ENCODE data around the gene PRMT7.

The PRMT7 gene

DNA sequence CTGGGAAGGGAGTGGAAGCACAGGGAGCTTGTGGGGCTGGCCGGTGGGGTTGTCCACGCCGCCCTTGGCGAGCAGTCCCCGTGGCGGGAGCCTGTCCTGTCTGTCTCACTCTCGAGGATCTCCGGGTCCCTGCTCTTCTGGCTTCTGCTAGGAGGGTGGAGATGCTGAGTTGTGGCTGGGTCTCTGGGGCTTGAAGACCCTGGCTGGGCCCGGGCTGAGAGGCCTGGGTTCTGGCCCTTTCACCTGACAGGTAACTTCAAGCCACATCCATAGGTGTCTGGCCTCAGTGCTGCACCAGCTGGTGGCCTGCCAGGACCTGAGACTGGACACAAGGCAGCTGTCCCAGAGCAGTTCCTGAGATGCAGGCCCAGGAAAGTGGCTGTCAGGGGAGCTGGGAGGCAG is 46.7 kb downstream of the PRMT7 start:
- no peak overlapping the region for H3K4me3 ChIP-seq (ENCODE audit: low read depth, low read length)
- no peak for DNase-seq (ENCODE audit: low read depth)
- TF ChIP-seq, protein P1, sequence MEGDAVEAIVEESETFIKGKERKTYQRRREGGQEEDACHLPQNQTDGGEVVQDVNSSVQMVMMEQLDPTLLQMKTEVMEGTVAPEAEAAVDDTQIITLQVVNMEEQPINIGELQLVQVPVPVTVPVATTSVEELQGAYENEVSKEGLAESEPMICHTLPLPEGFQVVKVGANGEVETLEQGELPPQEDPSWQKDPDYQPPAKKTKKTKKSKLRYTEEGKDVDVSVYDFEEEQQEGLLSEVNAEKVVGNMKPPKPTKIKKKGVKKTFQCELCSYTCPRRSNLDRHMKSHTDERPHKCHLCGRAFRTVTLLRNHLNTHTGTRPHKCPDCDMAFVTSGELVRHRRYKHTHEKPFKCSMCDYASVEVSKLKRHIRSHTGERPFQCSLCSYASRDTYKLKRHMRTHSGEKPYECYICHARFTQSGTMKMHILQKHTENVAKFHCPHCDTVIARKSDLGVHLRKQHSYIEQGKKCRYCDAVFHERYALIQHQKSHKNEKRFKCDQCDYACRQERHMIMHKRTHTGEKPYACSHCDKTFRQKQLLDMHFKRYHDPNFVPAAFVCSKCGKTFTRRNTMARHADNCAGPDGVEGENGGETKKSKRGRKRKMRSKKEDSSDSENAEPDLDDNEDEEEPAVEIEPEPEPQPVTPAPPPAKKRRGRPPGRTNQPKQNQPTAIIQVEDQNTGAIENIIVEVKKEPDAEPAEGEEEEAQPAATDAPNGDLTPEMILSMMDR (IDR thresholded peaks at IDR 0.05; ENCODE audit: insufficient read depth, low read depth, low read length, missing control alignments): no peak

DNA sequence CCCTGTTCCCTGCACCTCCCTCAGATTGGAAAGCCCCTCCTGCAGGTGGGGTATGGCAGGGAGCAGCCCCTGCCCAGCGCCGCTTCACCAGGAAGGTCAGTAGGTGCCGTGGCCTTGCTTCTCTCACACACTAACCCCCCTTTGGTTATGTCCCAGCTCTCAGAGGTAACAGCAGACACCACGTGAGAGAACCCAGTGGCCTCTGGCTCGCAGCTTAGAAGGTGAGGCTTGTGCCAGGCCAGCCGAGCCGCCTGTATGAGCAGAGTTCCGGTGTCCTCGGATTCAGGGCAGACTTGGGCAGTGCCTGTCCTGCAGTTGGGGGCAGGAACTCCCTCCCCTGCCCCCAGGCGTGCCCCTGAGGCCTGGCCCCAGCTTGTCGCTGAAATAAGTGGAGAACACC is 47.1 kb downstream of the PRMT7 start:
- TF ChIP-seq, protein P1 (IDR thresholded peaks at IDR 0.05; ENCODE audit: insufficient read depth, low read depth, low read length, missing control alignments): no peak
- H3K4me3 ChIP-seq (ENCODE audit: low read depth, low read length): no peak overlapping the region
- DNase-seq (ENCODE audit: low read depth): no peak

DNA sequence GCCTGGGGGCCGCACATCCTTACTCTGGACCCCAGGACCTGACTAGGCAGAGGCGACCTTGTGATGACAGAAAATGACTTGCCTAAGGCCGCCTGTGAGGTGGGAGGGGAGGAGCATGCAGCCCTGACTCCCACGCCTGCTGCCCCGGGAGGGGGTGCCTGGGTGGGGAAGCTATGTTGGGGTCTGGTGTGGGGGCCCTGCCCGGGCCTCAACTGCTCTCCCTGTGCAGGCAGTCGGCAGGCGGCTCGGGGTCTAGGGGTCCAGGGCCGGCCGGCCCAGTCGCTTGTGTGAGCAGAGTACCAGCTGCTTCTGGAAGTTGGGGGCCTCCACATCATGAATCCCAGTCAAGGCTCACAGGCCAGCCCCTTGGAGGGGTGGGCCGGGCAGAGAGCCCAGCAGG is 48.1 kb downstream of the PRMT7 start:
- TF ChIP-seq, protein P1 (IDR thresholded peaks at IDR 0.05; ENCODE audit: insufficient read depth, low read depth, low read length, missing control alignments): no peak
- H3K4me3 ChIP-seq (ENCODE audit: low read depth, low read length): no peak overlapping the region
- no peak for DNase-seq (ENCODE audit: low read depth)

DNA sequence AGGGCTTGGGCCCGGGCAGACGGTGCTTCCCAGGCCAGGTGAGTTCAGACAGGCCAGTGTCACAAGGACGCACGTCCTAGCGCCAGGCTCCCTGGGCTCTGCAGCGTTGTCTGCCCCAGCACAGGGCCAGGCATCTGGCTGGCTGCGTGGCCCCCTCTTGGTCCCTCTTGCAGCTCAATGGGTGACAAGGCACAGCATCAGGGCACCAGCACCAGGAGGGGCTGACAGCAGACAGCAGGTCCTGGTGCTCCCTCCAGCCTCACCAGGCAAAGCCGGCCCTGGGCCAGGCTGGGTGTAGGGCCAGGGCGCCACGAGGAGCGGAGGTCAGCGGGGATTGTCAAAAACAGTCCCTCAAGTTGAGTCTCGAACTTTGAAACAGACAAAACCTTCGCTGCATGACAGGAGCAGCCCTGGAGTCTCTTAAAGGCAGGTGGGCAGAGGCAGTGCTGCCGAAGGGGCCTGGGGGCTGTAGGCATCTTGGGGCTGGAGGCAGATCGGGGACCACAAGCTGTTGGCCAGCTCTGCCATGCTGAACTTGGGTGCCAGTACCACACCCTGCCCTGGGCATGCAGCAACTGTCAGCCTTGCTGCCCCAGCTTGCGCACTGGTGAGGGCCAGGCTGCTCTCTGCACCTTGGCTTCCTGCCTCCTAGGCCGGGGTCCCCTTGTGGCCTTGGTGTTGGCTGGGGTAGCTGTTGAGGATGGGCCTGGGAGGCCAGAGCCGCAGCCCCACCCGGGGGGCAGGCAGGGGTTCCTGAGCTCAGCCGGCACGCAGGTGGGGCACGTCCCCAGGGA is 48.8 kb downstream of the PRMT7 start:
- no peak for DNase-seq (ENCODE audit: low read depth)
- H3K4me3 ChIP-seq (ENCODE audit: low read depth, low read length): no peak overlapping the region
- TF ChIP-seq, protein P1 (IDR thresholded peaks at IDR 0.05; ENCODE audit: insufficient read depth, low read depth, low read length, missing control alignments): no peak

DNA sequence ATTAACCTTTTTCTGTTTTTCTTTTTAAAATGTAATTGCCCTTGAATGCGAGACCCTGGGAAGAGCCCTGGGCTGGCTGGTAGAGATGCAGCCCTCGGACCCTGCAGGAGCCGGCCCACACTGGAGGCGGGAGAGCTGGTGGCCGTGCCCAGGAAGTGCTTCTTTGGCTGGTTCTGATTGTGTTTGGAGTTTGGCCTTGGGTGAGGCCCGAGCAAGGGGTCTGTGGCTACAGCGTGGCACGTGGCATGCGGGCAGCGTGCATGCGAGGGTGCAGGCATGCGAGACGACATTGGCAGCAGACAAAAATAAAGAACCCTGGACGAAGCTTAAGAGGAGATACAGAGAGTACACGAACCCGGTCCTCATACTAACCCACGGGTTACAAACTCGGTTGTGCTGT is 49.7 kb downstream of the PRMT7 start:
- no peak for DNase-seq (ENCODE audit: low read depth)
- TF ChIP-seq, protein P1 (IDR thresholded peaks at IDR 0.05; ENCODE audit: insufficient read depth, low read depth, low read length, missing control alignments): no peak
- H3K4me3 ChIP-seq (ENCODE audit: low read depth, low read length): no peak overlapping the region

DNA sequence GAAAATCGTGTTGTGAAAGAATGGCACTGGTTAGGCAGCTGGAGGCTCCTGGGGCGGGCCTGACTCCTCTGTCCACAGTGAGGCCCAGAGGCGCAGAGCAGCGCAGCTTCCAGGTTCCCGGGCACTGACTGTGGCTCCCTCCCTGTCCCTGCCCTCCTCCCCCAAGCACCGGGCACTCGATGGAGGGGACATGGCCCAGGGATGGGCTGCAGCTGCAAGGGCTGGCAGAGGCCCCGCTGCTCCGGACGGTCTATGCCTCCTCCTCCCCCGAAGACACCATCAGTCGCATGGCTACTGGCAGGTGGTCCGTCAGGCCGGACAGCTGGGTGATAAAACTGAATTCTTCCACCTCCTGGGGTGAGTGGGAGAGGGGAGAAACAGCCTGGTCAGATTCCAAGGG is 50.1 kb downstream of the PRMT7 start:
- DNase-seq (ENCODE audit: low read depth): no peak

More for the DNA sequence above, 50.1 kb downstream of the PRMT7 start:
- TF ChIP-seq, protein P1 (IDR thresholded peaks at IDR 0.05; ENCODE audit: insufficient read depth, low read depth, low read length, missing control alignments): no peak
- no peak overlapping the region for H3K4me3 ChIP-seq (ENCODE audit: low read depth, low read length)

All from GM12865 (cell line).